Body of pancreas (tissue), 4 donors: ENCODE results near the gene UBL4A. TPM values are rescaled to one million over a fixed set of nuclear protein-coding genes. Genes with fewer than 3 reads are reported as not detected.

ENCODE experiments used
- ATAC-seq: fragments of 150-250 bp; one replicate; pipeline ENCODE4 v1.9.1; 2016
- DNase-seq, 4 donors: peaks; one replicate each; pipeline ENCODE4 v3.0.0-alpha.2; 2019
- H3K27ac ChIP-seq, 4 donors: fragments of 200-600 bp; sonication (generic); 1 replicate in 3 of 4; 2 replicates in 1 of 4; pipeline versions ENCODE4 v1.5.1 to v1.6.1; 2016 to 2019; ENCODE audit warnings: mild to moderate bottlenecking in 1 of 4, mixed read lengths in 1 of 4, moderate library complexity in 1 of 4
- H3K27me3 ChIP-seq, 2 donors: fragments of 200-600 bp; sonication (generic); one replicate each; pipeline ENCODE4 v1.6.0; 2016; ENCODE audit warnings: mild to moderate bottlenecking in 1 of 2
- H3K36me3 ChIP-seq, 2 donors: fragments of 200-600 bp; sonication (generic); replicated peaks in 1 of 2; 2 replicates each; pipeline ENCODE4 v1.5.1; 2016; ENCODE audit warnings: low read depth in 2 of 2; ENCODE audit not compliant: insufficient read depth in 1 of 2
- H3K4me1 ChIP-seq: fragments of 200-600 bp; sonication (generic); one replicate; pipeline ENCODE4 v1.6.0; 2016
- H3K4me3 ChIP-seq, 2 donors: fragments of 200-600 bp; sonication (generic); 1 replicate in 1 of 2; 2 replicates in 1 of 2; pipeline ENCODE4 v1.5.1; 2016 to 2019
- H3K9me3 ChIP-seq, 3 donors: fragments of 200-600 bp; sonication (generic); 1 replicate in 2 of 3; 2 replicates in 1 of 3; pipeline ENCODE4 v1.5.1; 2016
- CTCF ChIP-seq, 7 experiments: fragments of 450-650 bp in 4 of 7; fragments of 200-600 bp in 3 of 7; sonication (generic) in 3 of 7; IDR thresholded peaks; one replicate each; pipeline ENCODE4 v1.5.1; 2016 to 2019; ENCODE audit warnings: antibody characterized with exemption in 7 of 7
- POLR2A ChIP-seq, 3 donors: fragments of 450-650 bp; IDR thresholded peaks; one replicate each; pipeline ENCODE4 v1.6.1; 2016; ENCODE audit warnings: antibody characterized with exemption in 3 of 3, mild to moderate bottlenecking in 2 of 3
- WGBS, 2 donors: methylation state at CpG; one replicate each; pipeline ENCODE4 v1.1.5; 2017; 5-methylcytosine and 5-hydroxymethylcytosine counted together
- intact Hi-C: fragments of 100-400 bp; cut with DNase I; formaldehyde crosslinking; loops from one replicate; pipeline ENCODE4 v1.15.1; 2023
- total RNA-seq, 2 donors: library from RNA; depleted of rRNA; stranded (reverse); fragments of >200 nt; gene quantifications; one replicate each; pipeline ENCODE4 v1.1.0, GENCODE V29; 2016

The UBL4A gene
- total RNA-seq, 2 donors from 2014 or later: 24.9 to 34.9 TPM

GRCh38 chrX:154463611-154464220 lies 22.7 kb downstream of the UBL4A start:
- H3K4me1 ChIP-seq: no peaks in the 10 kb centered on the region
- no peaks in the 10 kb centered on the region for H3K9me3 ChIP-seq
- no peaks in the 10 kb centered on the region for H3K27me3 ChIP-seq
- H3K36me3 ChIP-seq: no peaks in the 10 kb centered on the region
- no peak for ATAC-seq
- DNase-seq: no peak
- TF ChIP-seq POLR2A (IDR thresholded peaks at IDR 0.05): no peak
- TF ChIP-seq CTCF (IDR thresholded peaks at IDR 0.05): no peak
- no peak overlapping the region for H3K4me3 ChIP-seq
- WGBS, 2 donors: 93 to 100% methylated on average over 3 of the region's 36 CpGs
- intact Hi-C loops: no loop called here
- H3K27ac ChIP-seq: no peak overlapping the region

DNA sequence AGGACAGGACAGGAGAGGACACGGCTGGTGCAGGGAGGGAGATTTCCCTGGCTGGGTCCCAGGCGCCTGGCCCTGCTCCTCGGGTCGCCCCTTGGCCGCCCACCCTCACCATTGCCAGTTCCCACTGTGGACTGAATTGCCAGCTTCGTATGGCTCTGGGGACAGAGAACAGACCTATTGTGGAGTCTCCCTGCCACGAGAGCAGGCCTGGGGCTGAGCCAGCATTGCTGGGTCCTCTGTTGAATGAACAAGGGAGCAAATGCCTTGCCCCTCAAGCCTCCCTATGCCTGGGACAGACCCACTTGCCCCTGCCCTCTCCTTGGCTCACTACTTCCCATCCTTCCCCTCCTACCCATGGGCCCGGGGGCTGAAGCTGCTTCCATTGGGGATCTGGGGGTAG lies 24.0 kb downstream of the UBL4A start:
- ATAC-seq: no peak
- TF ChIP-seq CTCF (IDR thresholded peaks at IDR 0.05) (no peak), POLR2A (IDR thresholded peaks at IDR 0.05) (no peak)
- Histone ChIP-seq H3K36me3 (no peaks in the 10 kb centered on the region), H3K27ac (no peak overlapping the region), H3K4me3 (no peak overlapping the region), H3K4me1 (no peaks in the 10 kb centered on the region), H3K27me3 (no peaks in the 10 kb centered on the region), H3K9me3 (no peaks in the 10 kb centered on the region)
- intact Hi-C loops: no loop called here
- 77% methylated on average over 8 of the region's 8 CpGs; no CpG with 5 or more reads in 1 of the 2 donors for WGBS, 2 donors
- DNase-seq: no peak

DNA sequence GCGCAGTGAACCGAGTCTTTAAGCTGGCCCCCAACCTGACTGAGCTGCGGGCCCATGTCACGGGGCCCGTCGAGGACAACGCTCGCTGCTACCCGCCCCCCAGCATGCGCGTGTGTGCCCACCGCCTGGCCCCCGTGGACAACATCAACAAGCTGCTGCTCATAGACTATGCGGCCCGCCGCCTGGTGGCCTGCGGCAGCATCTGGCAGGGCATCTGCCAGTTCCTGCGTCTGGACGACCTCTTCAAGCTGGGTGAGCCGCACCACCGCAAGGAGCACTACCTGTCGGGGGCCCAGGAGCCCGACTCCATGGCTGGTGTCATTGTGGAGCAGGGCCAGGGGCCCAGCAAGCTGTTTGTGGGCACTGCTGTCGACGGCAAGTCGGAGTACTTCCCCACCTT lies 26.1 kb downstream of the UBL4A start:
- no peak for TF ChIP-seq POLR2A (IDR thresholded peaks at IDR 0.05)
- TF ChIP-seq CTCF (IDR thresholded peaks at IDR 0.05): no peak
- WGBS, 2 donors: 90% methylated on average over 8 of the region's 26 CpGs; no CpG with 5 or more reads in 1 of the 2 donors
- DNase-seq (no peak), ATAC-seq (no peak)
- Histone ChIP-seq H3K27ac (no peak overlapping the region), H3K36me3 (no peaks in the 10 kb centered on the region), H3K27me3 (no peaks in the 10 kb centered on the region), H3K9me3 (no peaks in the 10 kb centered on the region), H3K4me3 (no peak overlapping the region), H3K4me1 (no peaks in the 10 kb centered on the region)
- intact Hi-C loops: no loop called here

- Histone ChIP-seq H3K27me3 (no peaks in the 10 kb centered on the region), H3K9me3 (no peaks in the 10 kb centered on the region), H3K36me3 (no peaks in the 10 kb centered on the region), H3K27ac (no peak overlapping the region), H3K4me3 (no peak overlapping the region), H3K4me1 (no peaks in the 10 kb centered on the region)
- no peak for TF ChIP-seq CTCF (IDR thresholded peaks at IDR 0.05)
- TF ChIP-seq POLR2A (IDR thresholded peaks at IDR 0.05): no peak
- intact Hi-C loops: no loop called here
- ATAC-seq (no peak), DNase-seq (no peak)
- 69 to 94% methylated on average over 3 to 12 of the region's 14 CpGs for WGBS, 2 donors
Measured at GRCh38 chrX:154459832-154460231, 26.6 kb downstream of the UBL4A start.
